Measurements from ENCODE around the gene SHB.
A peak's percentile ranks its signal among the peaks of the same experiment; 100 is the strongest.

The SHB gene

GRCh38 chr9:37938121-37938891, 130.7 kb downstream of the SHB start:
- ATAC-seq (ENCODE audit: low read depth) (peak; percentile 90), DNase-seq (ENCODE audit: low spot score) (no peak)
- Histone ChIP-seq H3K4me1 (ENCODE audit: insufficient read depth, poor library complexity, severe bottlenecking) (peaks cover 46% of the 10 kb centered on the region), H3K4me3 (ENCODE audit: severe bottlenecking) (no peak overlapping the region), H3K27ac (ENCODE audit: poor library complexity, severe bottlenecking) (peak overlapping the region; percentile 96), H3K9me3 (ENCODE audit: severe bottlenecking) (no peaks in the 10 kb centered on the region), H3K27me3 (ENCODE audit: insufficient read depth, poor library complexity, severe bottlenecking) (no peaks in the 10 kb centered on the region), H3K36me3 (ENCODE audit: low read depth) (peaks cover 38% of the 10 kb centered on the region)
- TF ChIP-seq, protein P1, sequence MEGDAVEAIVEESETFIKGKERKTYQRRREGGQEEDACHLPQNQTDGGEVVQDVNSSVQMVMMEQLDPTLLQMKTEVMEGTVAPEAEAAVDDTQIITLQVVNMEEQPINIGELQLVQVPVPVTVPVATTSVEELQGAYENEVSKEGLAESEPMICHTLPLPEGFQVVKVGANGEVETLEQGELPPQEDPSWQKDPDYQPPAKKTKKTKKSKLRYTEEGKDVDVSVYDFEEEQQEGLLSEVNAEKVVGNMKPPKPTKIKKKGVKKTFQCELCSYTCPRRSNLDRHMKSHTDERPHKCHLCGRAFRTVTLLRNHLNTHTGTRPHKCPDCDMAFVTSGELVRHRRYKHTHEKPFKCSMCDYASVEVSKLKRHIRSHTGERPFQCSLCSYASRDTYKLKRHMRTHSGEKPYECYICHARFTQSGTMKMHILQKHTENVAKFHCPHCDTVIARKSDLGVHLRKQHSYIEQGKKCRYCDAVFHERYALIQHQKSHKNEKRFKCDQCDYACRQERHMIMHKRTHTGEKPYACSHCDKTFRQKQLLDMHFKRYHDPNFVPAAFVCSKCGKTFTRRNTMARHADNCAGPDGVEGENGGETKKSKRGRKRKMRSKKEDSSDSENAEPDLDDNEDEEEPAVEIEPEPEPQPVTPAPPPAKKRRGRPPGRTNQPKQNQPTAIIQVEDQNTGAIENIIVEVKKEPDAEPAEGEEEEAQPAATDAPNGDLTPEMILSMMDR (IDR thresholded peaks at IDR 0.05; ENCODE audit: poor library complexity, severe bottlenecking), result no peak

GRCh38 chr9:37937366-37937765, 131.7 kb downstream of the SHB start:
- TF ChIP-seq, protein P1 (IDR thresholded peaks at IDR 0.05; ENCODE audit: poor library complexity, severe bottlenecking), result no peak
- no peaks in the 10 kb centered on the region for H3K27me3 ChIP-seq (ENCODE audit: insufficient read depth, poor library complexity, severe bottlenecking)
- H3K4me3 ChIP-seq (ENCODE audit: severe bottlenecking), result no peak overlapping the region
- DNase-seq (ENCODE audit: low spot score) (no peak), ATAC-seq (ENCODE audit: low read depth) (no peak)
- peak overlapping the region; percentile 96 for H3K27ac ChIP-seq (ENCODE audit: poor library complexity, severe bottlenecking)
- no peaks in the 10 kb centered on the region for H3K9me3 ChIP-seq (ENCODE audit: severe bottlenecking)
- peaks cover 41% of the 10 kb centered on the region for H3K36me3 ChIP-seq (ENCODE audit: low read depth)
- peaks cover 36% of the 10 kb centered on the region for H3K4me1 ChIP-seq (ENCODE audit: insufficient read depth, poor library complexity, severe bottlenecking)

- peak overlapping the region; percentile 96 for H3K27ac ChIP-seq (ENCODE audit: poor library complexity, severe bottlenecking)
- peaks cover 38% of the 10 kb centered on the region for H3K36me3 ChIP-seq (ENCODE audit: low read depth)
- H3K4me3 ChIP-seq (ENCODE audit: severe bottlenecking), result no peak overlapping the region
- H3K27me3 ChIP-seq (ENCODE audit: insufficient read depth, poor library complexity, severe bottlenecking), result no peaks in the 10 kb centered on the region
- H3K9me3 ChIP-seq (ENCODE audit: severe bottlenecking), result no peaks in the 10 kb centered on the region
- peaks cover 34% of the 10 kb centered on the region for H3K4me1 ChIP-seq (ENCODE audit: insufficient read depth, poor library complexity, severe bottlenecking)
- ATAC-seq (ENCODE audit: low read depth) (peak; percentile 44), DNase-seq (ENCODE audit: low spot score) (no peak)
- TF ChIP-seq, protein P1 (IDR thresholded peaks at IDR 0.05; ENCODE audit: poor library complexity, severe bottlenecking), result no peak
Measured at GRCh38 chr9:37936965-37937364, 132.1 kb downstream of the SHB start.

DNA sequence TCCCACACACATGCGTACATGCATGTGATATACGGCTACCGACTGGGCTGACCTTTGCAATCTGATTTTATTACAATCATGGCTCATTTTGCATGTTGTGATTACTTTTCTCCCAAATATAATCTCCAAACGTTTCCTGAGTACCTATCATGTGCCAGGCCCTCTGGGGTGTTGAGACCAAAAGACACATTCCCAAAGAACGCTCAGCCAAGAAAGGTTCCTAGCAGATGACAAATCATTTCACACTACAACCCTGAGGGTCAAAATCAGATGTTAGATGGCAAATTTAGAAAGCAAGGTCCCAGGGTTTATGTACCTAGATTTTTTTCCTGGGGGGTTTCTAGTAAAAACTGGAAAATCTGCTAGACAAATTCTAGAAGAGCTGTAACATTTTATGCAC, 132.7 kb downstream of the SHB start:
- Histone ChIP-seq H3K4me3 (ENCODE audit: severe bottlenecking) (no peak overlapping the region), H3K27ac (ENCODE audit: poor library complexity, severe bottlenecking) (peak overlapping the region; percentile 96), H3K27me3 (ENCODE audit: insufficient read depth, poor library complexity, severe bottlenecking) (no peaks in the 10 kb centered on the region), H3K4me1 (ENCODE audit: insufficient read depth, poor library complexity, severe bottlenecking) (peaks cover 34% of the 10 kb centered on the region), H3K9me3 (ENCODE audit: severe bottlenecking) (no peaks in the 10 kb centered on the region), H3K36me3 (ENCODE audit: low read depth) (peaks cover 38% of the 10 kb centered on the region)
- TF ChIP-seq, protein P1 (IDR thresholded peaks at IDR 0.05; ENCODE audit: poor library complexity, severe bottlenecking), result no peak
- ATAC-seq (ENCODE audit: low read depth), result no peak
- no peak for DNase-seq (ENCODE audit: low spot score)

DNA sequence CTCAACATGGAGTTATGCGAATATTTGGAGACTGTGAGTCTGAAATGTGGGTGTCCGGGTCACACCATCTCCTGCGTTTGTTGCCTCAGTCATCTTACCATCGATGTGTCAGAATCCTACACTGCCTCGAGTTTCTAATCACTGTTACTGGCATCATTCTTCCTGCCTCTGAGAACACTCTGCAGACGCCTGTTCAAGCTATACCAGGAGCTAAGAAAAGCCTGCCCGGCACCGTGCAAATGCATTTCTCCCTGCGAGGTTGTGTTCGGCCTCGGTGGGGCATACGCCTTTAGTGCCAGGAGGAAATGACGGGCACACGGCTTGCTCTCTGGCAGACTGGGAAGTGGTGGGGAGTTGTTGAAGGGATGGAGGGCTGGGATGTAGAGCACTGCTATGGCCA, 133.9 kb downstream of the SHB start:
- TF ChIP-seq, protein P1 (IDR thresholded peaks at IDR 0.05; ENCODE audit: poor library complexity, severe bottlenecking), result no peak

More for the DNA sequence above, 133.9 kb downstream of the SHB start:
- Histone ChIP-seq H3K9me3 (ENCODE audit: severe bottlenecking) (no peaks in the 10 kb centered on the region), H3K27me3 (ENCODE audit: insufficient read depth, poor library complexity, severe bottlenecking) (no peaks in the 10 kb centered on the region), H3K36me3 (ENCODE audit: low read depth) (peaks cover 42% of the 10 kb centered on the region), H3K4me1 (ENCODE audit: insufficient read depth, poor library complexity, severe bottlenecking) (peaks cover 40% of the 10 kb centered on the region), H3K4me3 (ENCODE audit: severe bottlenecking) (no peak overlapping the region), H3K27ac (ENCODE audit: poor library complexity, severe bottlenecking) (no peak overlapping the region)
- ATAC-seq (ENCODE audit: low read depth), result no peak
- DNase-seq (ENCODE audit: low spot score), result no peak

Measured in RWPE2 (cell line).